IMR-90 (cell line): ENCODE data around the gene WDR47.

ENCODE experiments used
- POLR2A ChIP-seq: IDR thresholded peaks from 2 replicates; pipeline ENCODE4 v1.6.1; 2012; ENCODE audit warnings: mild to moderate bottlenecking, low read depth, low read length
- TF ChIP-seq, protein P1 (sequence below): conservative IDR thresholded peaks from 2 replicates; pipeline ENCODE4 v1.5.1; 2012; ENCODE audit warnings: mild to moderate bottlenecking, low read depth, low read length, improper control_type of control experiment

DNA sequence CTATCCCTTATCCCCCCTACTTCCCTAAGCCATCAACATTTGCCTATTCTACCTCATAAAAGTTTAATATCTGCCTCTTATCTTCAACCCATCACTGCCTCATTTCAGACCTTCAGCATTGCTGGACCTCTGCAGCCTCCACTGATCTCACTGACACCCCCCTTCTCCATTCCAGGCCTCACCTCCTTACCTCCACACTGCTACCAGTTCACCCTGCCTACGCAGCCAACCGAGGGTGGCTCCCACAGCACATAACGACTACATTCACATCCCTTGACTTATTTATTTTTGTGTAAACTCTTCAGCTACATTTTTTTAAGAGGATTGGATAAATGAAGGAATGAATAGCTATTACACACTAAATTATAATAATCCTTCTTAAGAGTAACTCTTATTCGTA, 92.9 kb downstream of the WDR47 start:
- TF ChIP-seq, protein P1, sequence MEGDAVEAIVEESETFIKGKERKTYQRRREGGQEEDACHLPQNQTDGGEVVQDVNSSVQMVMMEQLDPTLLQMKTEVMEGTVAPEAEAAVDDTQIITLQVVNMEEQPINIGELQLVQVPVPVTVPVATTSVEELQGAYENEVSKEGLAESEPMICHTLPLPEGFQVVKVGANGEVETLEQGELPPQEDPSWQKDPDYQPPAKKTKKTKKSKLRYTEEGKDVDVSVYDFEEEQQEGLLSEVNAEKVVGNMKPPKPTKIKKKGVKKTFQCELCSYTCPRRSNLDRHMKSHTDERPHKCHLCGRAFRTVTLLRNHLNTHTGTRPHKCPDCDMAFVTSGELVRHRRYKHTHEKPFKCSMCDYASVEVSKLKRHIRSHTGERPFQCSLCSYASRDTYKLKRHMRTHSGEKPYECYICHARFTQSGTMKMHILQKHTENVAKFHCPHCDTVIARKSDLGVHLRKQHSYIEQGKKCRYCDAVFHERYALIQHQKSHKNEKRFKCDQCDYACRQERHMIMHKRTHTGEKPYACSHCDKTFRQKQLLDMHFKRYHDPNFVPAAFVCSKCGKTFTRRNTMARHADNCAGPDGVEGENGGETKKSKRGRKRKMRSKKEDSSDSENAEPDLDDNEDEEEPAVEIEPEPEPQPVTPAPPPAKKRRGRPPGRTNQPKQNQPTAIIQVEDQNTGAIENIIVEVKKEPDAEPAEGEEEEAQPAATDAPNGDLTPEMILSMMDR: no peak
- TF ChIP-seq POLR2A: no peak
